ENCODE measurements around the gene COMMD1.

GRCh38 chr2:61898810-61899209, 6.7 kb upstream of the COMMD1 start:
- no peak for TF ChIP-seq POLR2A (IDR thresholded peaks at IDR 0.05; ENCODE audit: low read depth, low read length)
- TF ChIP-seq TAF1 (IDR thresholded peaks at IDR 0.05; ENCODE audit: borderline replicate concordance, low read depth, low read length) = no peak

All from GM12892 (cell line).